SU-DHL-6 (cell line): Measurements from ENCODE around the gene MYOM1.

Source experiments
- H2AFZ ChIP-seq: fragments of 200-600 bp; sonication (generic); 2 replicates; pipeline ENCODE4 v1.6.1; 2014; ENCODE audit warnings: low read depth, mild to moderate bottlenecking, moderate library complexity, mixed read lengths, antibody characterized with exemption, low read length; ENCODE audit not compliant: severe bottlenecking
- H3F3A ChIP-seq: fragments of 200-600 bp; shearing (Covaris generic); 2 replicates; pipeline ENCODE4 v1.6.0; 2016; ENCODE audit warnings: antibody characterized with exemption, mild to moderate bottlenecking; ENCODE audit not compliant: insufficient read depth
- H3K27ac ChIP-seq: fragments of 200-600 bp; sonication (generic); 2 replicates; pipeline ENCODE4 v1.5.1; 2016; ENCODE audit warnings: low read depth, mild to moderate bottlenecking, low read length, moderate library complexity, mixed read lengths
- H3K27me3 ChIP-seq: fragments of 200-600 bp; sonication (generic), shearing (Covaris generic); 2 replicates; pipeline ENCODE4 v1.6.0; 2014; ENCODE audit warnings: mild to moderate bottlenecking, low read length
- H3K36me3 ChIP-seq: fragments of 200-600 bp; sonication (generic); 2 replicates; pipeline ENCODE4 v1.6.1; 2014; ENCODE audit warnings: mild to moderate bottlenecking, low read length, mixed read lengths
- H3K4me2 ChIP-seq: fragments of 300-600, 200-600 bp; shearing (Covaris generic), sonication (generic); 2 replicates; pipeline ENCODE4 v1.6.0; 2014; ENCODE audit warnings: low read length, low read depth, mild to moderate bottlenecking; ENCODE audit not compliant: poor library complexity, severe bottlenecking
- H3K4me3 ChIP-seq: fragments of 200-600 bp; sonication (generic); 2 replicates; pipeline ENCODE4 v1.5.1; 2014; ENCODE audit warnings: antibody characterized with exemption, low read length, mild to moderate bottlenecking, mixed read lengths; ENCODE audit not compliant: insufficient read depth, poor library complexity, severe bottlenecking
- H3K79me2 ChIP-seq: fragments of 200-600 bp; sonication (generic); 2 replicates; pipeline ENCODE4 v1.6.1; 2014; ENCODE audit warnings: mild to moderate bottlenecking, low read length, moderate library complexity; ENCODE audit not compliant: insufficient read depth
- H3K9ac ChIP-seq: fragments of 200-600 bp; sonication (generic); 2 replicates; pipeline ENCODE4 v1.7.0; 2014; ENCODE audit warnings: mild to moderate bottlenecking, low read length
- H3K9me2 ChIP-seq: fragments of 200-600 bp; sonication (generic); replicated peaks from 2 replicates; pipeline ENCODE4 v1.6.1; 2014; ENCODE audit warnings: low read length; ENCODE audit not compliant: insufficient read depth
- H3K9me3 ChIP-seq: fragments of 200-600 bp; sonication (generic); 2 replicates; pipeline ENCODE4 v1.6.1; 2014; ENCODE audit warnings: low read length, mixed read lengths; ENCODE audit not compliant: insufficient read depth
- H4K20me1 ChIP-seq: fragments of 200-600 bp; sonication (generic); 2 replicates; pipeline ENCODE4 v1.6.1; 2014; ENCODE audit warnings: low read depth, mild to moderate bottlenecking, antibody characterized with exemption, low read length, moderate library complexity, mixed read lengths
- EZH2phosphoT487 ChIP-seq: fragments of 200-600 bp; sonication (generic), shearing (Covaris generic); conservative IDR thresholded peaks from 2 replicates; pipeline ENCODE4 v1.6.1; 2018; ENCODE audit warnings: mild to moderate bottlenecking, antibody characterized with exemption, low read length, moderate library complexity, mixed read lengths
- TF ChIP-seq, protein P1 (sequence below): fragments of 200-600 bp; sonication (generic); IDR thresholded peaks from one replicate; pipeline ENCODE4 v1.5.1; 2017; ENCODE audit warnings: antibody characterized with exemption, mild to moderate bottlenecking, low read length, moderate library complexity; ENCODE audit not compliant: insufficient read depth, poor library complexity, severe bottlenecking

Gene MYOM1

GRCh38 chr18:3162181-3162580 lies 57.6 kb downstream of the MYOM1 start:
- Histone ChIP-seq H3K27me3 (no peaks in the 10 kb centered on the region), H3K4me3 (no peak overlapping the region), H3K9me3 (no peaks in the 10 kb centered on the region), H3K9me2 (no peaks in the 10 kb centered on the region), H3K79me2 (no peaks in the 10 kb centered on the region), H3K9ac (no peak overlapping the region), H3K4me2 (no peak overlapping the region), H3F3A (no peaks in the 10 kb centered on the region), H3K36me3 (no peaks in the 10 kb centered on the region), H3K27ac (no peak overlapping the region), H2AFZ (peak overlapping the region; percentile 31), H4K20me1 (no peaks in the 10 kb centered on the region)
- no peak for TF ChIP-seq EZH2phosphoT487
- TF ChIP-seq, protein P1, sequence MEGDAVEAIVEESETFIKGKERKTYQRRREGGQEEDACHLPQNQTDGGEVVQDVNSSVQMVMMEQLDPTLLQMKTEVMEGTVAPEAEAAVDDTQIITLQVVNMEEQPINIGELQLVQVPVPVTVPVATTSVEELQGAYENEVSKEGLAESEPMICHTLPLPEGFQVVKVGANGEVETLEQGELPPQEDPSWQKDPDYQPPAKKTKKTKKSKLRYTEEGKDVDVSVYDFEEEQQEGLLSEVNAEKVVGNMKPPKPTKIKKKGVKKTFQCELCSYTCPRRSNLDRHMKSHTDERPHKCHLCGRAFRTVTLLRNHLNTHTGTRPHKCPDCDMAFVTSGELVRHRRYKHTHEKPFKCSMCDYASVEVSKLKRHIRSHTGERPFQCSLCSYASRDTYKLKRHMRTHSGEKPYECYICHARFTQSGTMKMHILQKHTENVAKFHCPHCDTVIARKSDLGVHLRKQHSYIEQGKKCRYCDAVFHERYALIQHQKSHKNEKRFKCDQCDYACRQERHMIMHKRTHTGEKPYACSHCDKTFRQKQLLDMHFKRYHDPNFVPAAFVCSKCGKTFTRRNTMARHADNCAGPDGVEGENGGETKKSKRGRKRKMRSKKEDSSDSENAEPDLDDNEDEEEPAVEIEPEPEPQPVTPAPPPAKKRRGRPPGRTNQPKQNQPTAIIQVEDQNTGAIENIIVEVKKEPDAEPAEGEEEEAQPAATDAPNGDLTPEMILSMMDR, result no peak

DNA sequence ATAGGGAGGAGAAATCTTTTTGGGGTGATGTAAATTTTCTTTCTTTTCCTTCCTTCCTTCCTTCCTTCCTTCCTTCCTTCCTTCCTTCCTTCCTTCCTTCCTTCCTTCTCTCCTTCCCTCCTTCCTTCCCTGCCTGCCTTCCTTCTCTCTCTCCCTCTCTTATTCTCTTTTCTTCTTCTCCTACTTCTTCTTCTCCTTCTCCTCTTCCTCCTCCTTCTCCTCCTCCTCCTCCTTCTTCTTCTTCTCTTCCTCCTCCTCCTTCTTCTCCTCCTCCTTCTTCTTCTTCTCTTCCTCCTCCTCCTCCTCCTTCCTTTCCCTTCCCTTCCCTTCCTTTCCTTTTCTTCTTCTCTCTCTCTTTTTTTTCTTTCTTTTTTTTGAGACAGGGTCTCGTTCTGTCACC lies 59.9 kb downstream of the MYOM1 start:
- Histone ChIP-seq H3K27ac (no peak overlapping the region), H3K36me3 (no peaks in the 10 kb centered on the region), H3K9me3 (no peaks in the 10 kb centered on the region), H2AFZ (no peak overlapping the region), H3K9ac (no peak overlapping the region), H4K20me1 (no peaks in the 10 kb centered on the region), H3F3A (no peaks in the 10 kb centered on the region), H3K9me2 (no peaks in the 10 kb centered on the region), H3K4me3 (no peak overlapping the region), H3K27me3 (no peaks in the 10 kb centered on the region), H3K4me2 (no peak overlapping the region), H3K79me2 (no peaks in the 10 kb centered on the region)
- TF ChIP-seq, protein P1, result no peak
- TF ChIP-seq EZH2phosphoT487, result no peak

- Histone ChIP-seq H3K4me2 (no peak overlapping the region), H3K27me3 (no peaks in the 10 kb centered on the region), H3K9me3 (no peaks in the 10 kb centered on the region), H3K27ac (no peak overlapping the region), H3K4me3 (no peak overlapping the region), H3K9me2 (no peaks in the 10 kb centered on the region), H3K9ac (no peak overlapping the region), H4K20me1 (no peaks in the 10 kb centered on the region), H2AFZ (no peak overlapping the region), H3K36me3 (no peaks in the 10 kb centered on the region), H3K79me2 (no peaks in the 10 kb centered on the region), H3F3A (no peaks in the 10 kb centered on the region)
- TF ChIP-seq, protein P1, result no peak
- TF ChIP-seq EZH2phosphoT487, result no peak
Observed at GRCh38 chr18:3157606-3158005, 62.2 kb downstream of the MYOM1 start.
